Mucosa of descending colon (tissue), 3 donors: Measurements from ENCODE around the gene B2M. TPM values are rescaled to one million over a fixed set of nuclear protein-coding genes. Genes with fewer than 3 reads are reported as not detected.

Experiments used
- ATAC-seq: fragments of 200-7000 bp; cut with Tn5 transposase; one replicate; pipeline ENCODE4 v1.9.1; 2020; ENCODE audit warnings: mild to moderate bottlenecking, moderate library complexity
- DNase-seq, 3 donors: peaks; one replicate each; pipeline ENCODE4 v3.0.0-alpha.2; 2020
- H3K36me3 ChIP-seq: fragments of 200-600 bp; one replicate; pipeline ENCODE4 v1.8.0; 2021; ENCODE audit warnings: low read depth, mild to moderate bottlenecking
- H3K4me1 ChIP-seq: fragments of 200-600 bp; one replicate; pipeline ENCODE4 v1.8.0; 2021; ENCODE audit warnings: low read depth, mild to moderate bottlenecking
- H3K4me3 ChIP-seq: fragments of 200-600 bp; one replicate; pipeline ENCODE4 v1.8.0; 2021; ENCODE audit warnings: mild to moderate bottlenecking
- H3K9me3 ChIP-seq: fragments of 200-600 bp; one replicate; pipeline ENCODE4 v1.8.0; 2021; ENCODE audit warnings: mild to moderate bottlenecking
- CTCF ChIP-seq: fragments of 200-600 bp; IDR thresholded peaks from one replicate; pipeline ENCODE4 v1.8.0; 2022; ENCODE audit warnings: antibody characterized with exemption, mild to moderate bottlenecking
- intact Hi-C, 2 donors: fragments of 100-400 bp; cut with DNase I in 1 of 2; cut with micrococcal nuclease in 1 of 2; formaldehyde crosslinking; loops; one replicate each; pipeline versions ENCODE4 v1.11.0 to v1.11.1; 2022; cut with DNase I, micrococcal nuclease
- total RNA-seq, 3 donors: library from RNA; stranded (reverse); fragmentation: NEBNext Ultra II Directional in 2 of 3; extraction: Animal tissue kit (Norgen Biotek cat#: 25700) in 2 of 3; gene quantifications; one replicate each; pipeline versions ENCODE4 v1.2.1 to v1.2.4, GENCODE V29; 2021 to 2023
- donor health status: DM: no; HTN: no; CAD: no; lungs with moderate emphysema.
- donor health status: DM: no; HTN: no; CAD: no.
- donor health status: DM: no; HTN: yes; CAD: no.

Gene B2M
- total RNA-seq, 3 donors from 2014 or later, result 3,073 to 7,652 (median 5,579) TPM

DNA sequence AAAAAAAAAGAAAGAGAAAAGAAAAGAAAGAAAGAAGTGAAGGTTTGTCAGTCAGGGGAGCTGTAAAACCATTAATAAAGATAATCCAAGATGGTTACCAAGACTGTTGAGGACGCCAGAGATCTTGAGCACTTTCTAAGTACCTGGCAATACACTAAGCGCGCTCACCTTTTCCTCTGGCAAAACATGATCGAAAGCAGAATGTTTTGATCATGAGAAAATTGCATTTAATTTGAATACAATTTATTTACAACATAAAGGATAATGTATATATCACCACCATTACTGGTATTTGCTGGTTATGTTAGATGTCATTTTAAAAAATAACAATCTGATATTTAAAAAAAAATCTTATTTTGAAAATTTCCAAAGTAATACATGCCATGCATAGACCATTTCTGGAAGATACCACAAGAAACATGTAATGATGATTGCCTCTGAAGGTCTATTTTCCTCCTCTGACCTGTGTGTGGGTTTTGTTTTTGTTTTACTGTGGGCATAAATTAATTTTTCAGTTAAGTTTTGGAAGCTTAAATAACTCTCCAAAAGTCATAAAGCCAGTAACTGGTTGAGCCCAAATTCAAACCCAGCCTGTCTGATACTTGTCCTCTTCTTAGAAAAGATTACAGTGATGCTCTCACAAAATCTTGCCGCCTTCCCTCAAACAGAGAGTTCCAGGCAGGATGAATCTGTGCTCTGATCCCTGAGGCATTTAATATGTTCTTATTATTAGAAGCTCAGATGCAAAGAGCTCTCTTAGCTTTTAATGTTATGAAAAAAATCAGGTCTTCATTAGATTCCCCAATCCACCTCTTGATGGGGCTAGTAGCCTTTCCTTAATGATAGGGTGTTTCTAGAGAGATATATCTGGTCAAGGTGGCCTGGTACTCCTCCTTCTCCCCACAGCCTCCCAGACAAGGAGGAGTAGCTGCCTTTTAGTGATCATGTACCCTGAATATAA, 2.0 kb downstream of the B2M start:
- Histone ChIP-seq H3K4me1 (peaks cover 20% of the 10 kb centered on the region), H3K9me3 (no peaks in the 10 kb centered on the region), H3K36me3 (peaks cover 22% of the 10 kb centered on the region), H3K4me3 (peak overlapping the region; percentile 98)
- no peak for ATAC-seq
- TF ChIP-seq CTCF, result no peak
- no peak for DNase-seq
- intact Hi-C loops, result no loop called here

DNA sequence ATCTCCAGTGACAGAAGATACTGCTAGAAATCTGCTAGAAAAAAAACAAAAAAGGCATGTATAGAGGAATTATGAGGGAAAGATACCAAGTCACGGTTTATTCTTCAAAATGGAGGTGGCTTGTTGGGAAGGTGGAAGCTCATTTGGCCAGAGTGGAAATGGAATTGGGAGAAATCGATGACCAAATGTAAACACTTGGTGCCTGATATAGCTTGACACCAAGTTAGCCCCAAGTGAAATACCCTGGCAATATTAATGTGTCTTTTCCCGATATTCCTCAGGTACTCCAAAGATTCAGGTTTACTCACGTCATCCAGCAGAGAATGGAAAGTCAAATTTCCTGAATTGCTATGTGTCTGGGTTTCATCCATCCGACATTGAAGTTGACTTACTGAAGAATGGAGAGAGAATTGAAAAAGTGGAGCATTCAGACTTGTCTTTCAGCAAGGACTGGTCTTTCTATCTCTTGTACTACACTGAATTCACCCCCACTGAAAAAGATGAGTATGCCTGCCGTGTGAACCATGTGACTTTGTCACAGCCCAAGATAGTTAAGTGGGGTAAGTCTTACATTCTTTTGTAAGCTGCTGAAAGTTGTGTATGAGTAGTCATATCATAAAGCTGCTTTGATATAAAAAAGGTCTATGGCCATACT, 4.0 kb downstream of the B2M start:
- no peaks in the 10 kb centered on the region for H3K9me3 ChIP-seq
- peaks cover 22% of the 10 kb centered on the region for H3K36me3 ChIP-seq
- peaks cover 26% of the 10 kb centered on the region for H3K4me1 ChIP-seq
- no peak for ATAC-seq
- H3K4me3 ChIP-seq, result no peak overlapping the region
- no peak for TF ChIP-seq CTCF
- intact Hi-C loops, result no loop called here
- no peak for DNase-seq

DNA sequence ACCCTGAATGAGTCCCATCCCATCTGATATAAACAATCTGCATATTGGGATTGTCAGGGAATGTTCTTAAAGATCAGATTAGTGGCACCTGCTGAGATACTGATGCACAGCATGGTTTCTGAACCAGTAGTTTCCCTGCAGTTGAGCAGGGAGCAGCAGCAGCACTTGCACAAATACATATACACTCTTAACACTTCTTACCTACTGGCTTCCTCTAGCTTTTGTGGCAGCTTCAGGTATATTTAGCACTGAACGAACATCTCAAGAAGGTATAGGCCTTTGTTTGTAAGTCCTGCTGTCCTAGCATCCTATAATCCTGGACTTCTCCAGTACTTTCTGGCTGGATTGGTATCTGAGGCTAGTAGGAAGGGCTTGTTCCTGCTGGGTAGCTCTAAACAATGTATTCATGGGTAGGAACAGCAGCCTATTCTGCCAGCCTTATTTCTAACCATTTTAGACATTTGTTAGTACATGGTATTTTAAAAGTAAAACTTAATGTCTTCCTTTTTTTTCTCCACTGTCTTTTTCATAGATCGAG, 4.5 kb downstream of the B2M start:
- H3K4me1 ChIP-seq, result peaks cover 26% of the 10 kb centered on the region
- no peak for ATAC-seq
- H3K4me3 ChIP-seq, result no peak overlapping the region
- peaks cover 22% of the 10 kb centered on the region for H3K36me3 ChIP-seq
- no peaks in the 10 kb centered on the region for H3K9me3 ChIP-seq
- TF ChIP-seq CTCF, result no peak
- intact Hi-C loops, result no loop called here
- DNase-seq, result no peak

DNA sequence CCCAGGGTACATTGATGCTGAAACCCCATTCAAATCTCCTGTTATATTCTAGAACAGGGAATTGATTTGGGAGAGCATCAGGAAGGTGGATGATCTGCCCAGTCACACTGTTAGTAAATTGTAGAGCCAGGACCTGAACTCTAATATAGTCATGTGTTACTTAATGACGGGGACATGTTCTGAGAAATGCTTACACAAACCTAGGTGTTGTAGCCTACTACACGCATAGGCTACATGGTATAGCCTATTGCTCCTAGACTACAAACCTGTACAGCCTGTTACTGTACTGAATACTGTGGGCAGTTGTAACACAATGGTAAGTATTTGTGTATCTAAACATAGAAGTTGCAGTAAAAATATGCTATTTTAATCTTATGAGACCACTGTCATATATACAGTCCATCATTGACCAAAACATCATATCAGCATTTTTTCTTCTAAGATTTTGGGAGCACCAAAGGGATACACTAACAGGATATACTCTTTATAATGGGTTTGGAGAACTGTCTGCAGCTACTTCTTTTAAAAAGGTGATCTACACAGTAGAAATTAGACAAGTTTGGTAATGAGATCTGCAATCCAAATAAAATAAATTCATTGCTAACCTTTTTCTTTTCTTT, 5.8 kb downstream of the B2M start:
- Histone ChIP-seq H3K9me3 (no peaks in the 10 kb centered on the region), H3K4me3 (no peak overlapping the region), H3K4me1 (peaks cover 26% of the 10 kb centered on the region), H3K36me3 (peaks cover 22% of the 10 kb centered on the region)
- ATAC-seq (no peak), DNase-seq (no peak)
- intact Hi-C loops, result no loop called here
- no peak for TF ChIP-seq CTCF

DNA sequence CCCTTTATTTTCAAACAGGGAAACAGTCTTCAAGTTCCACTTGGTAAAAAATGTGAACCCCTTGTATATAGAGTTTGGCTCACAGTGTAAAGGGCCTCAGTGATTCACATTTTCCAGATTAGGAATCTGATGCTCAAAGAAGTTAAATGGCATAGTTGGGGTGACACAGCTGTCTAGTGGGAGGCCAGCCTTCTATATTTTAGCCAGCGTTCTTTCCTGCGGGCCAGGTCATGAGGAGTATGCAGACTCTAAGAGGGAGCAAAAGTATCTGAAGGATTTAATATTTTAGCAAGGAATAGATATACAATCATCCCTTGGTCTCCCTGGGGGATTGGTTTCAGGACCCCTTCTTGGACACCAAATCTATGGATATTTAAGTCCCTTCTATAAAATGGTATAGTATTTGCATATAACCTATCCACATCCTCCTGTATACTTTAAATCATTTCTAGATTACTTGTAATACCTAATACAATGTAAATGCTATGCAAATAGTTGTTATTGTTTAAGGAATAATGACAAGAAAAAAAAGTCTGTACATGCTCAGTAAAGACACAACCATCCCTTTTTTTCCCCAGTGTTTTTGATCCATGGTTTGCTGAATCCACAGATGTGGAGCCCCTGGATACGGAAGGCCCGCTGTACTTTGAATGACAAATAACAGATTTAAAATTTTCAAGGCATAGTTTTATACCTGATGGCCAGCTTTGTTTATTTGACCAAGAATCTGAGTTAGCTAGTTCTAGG, 7.0 kb downstream of the B2M start:
- TF ChIP-seq CTCF, result no peak
- no peaks in the 10 kb centered on the region for H3K9me3 ChIP-seq
- intact Hi-C loops, result no loop called here
- no peak overlapping the region for H3K4me3 ChIP-seq
- H3K36me3 ChIP-seq, result peaks cover 22% of the 10 kb centered on the region
- no peak for DNase-seq
- no peak for ATAC-seq
- H3K4me1 ChIP-seq, result peaks cover 23% of the 10 kb centered on the region
